Thoracic aorta (tissue), 2 donors: ENCODE results near the gene DIP2A. TPM values are rescaled to one million over a fixed set of nuclear protein-coding genes. Genes with fewer than 3 reads are reported as not detected.

Source experiments
- ATAC-seq: fragments of 150-250 bp; one replicate; pipeline ENCODE4 v1.8.0; 2017; ENCODE audit warnings: low read depth; ENCODE audit not compliant: insufficient number of reproducible peaks, low FRiP score
- DNase-seq: peaks from one replicate; pipeline ENCODE4 v3.0.0-alpha.2; 2020; ENCODE audit warnings: low spot score
- H3K27ac ChIP-seq, 2 donors: fragments of 200-600 bp; sonication (generic); 1 replicate in 1 of 2; 2 replicates in 1 of 2; pipeline ENCODE4 v1.5.1; 2016; ENCODE audit warnings: mild to moderate bottlenecking in 2 of 2, moderate library complexity in 2 of 2
- H3K27me3 ChIP-seq: fragments of 200-600 bp; sonication (generic); replicated peaks from 2 replicates; pipeline ENCODE4 v1.6.0; 2016; ENCODE audit warnings: mild to moderate bottlenecking; ENCODE audit not compliant: insufficient read depth
- H3K36me3 ChIP-seq: fragments of 200-600 bp; sonication (generic); one replicate; pipeline ENCODE4 v1.5.1; 2016
- H3K4me1 ChIP-seq, 2 donors: fragments of 200-600 bp; sonication (generic); 1 replicate in 1 of 2; 2 replicates in 1 of 2; pipeline versions ENCODE4 v1.5.1 to v1.6.0; 2016; ENCODE audit warnings: low read depth in 2 of 2, mild to moderate bottlenecking in 1 of 2; ENCODE audit not compliant: control insufficient read depth in 1 of 2
- H3K4me3 ChIP-seq: fragments of 200-600 bp; sonication (generic); 2 replicates; pipeline ENCODE4 v1.5.1; 2016; ENCODE audit warnings: mild to moderate bottlenecking
- H3K9me3 ChIP-seq: fragments of 200-600 bp; sonication (generic); 2 replicates; pipeline ENCODE4 v1.5.1; 2016
- total RNA-seq, 2 donors: library from RNA; depleted of rRNA; stranded (reverse); fragments of >200 nt; gene quantifications; one replicate each; pipeline versions ENCODE4 v1.1.0 to v1.2.3, GENCODE V29; 2016
- TF ChIP-seq, protein P1 (sequence below): fragments of 200-600 bp; sonication (generic); IDR thresholded peaks from one replicate; pipeline ENCODE4 v1.5.1; 2019; ENCODE audit warnings: antibody characterized with exemption

Gene DIP2A
- total RNA-seq, 2 donors from 2014 or later, result 47.7 to 58.3 TPM

DNA sequence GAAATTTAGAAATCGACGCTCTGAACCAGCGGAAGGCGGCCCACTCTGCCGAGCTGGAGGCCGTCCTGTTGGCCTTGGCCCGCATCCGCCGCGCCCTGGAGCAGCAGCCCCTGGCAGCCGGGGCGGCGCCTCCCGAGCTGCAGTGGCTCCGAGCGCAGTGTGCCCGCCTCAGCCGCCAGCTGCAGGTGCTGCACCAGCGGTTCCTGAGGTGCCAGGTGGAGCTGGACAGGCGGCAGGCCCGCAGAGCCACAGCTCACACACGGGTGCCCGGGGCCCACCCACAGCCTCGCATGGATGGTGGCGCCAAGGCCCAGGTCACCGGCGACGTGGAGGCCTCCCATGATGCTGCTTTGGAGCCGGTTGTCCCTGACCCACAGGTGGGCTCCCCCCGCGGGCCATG, 47.0 kb upstream of the DIP2A start:
- peaks cover 21% of the 10 kb centered on the region for H3K36me3 ChIP-seq
- no peaks in the 10 kb centered on the region for H3K9me3 ChIP-seq
- TF ChIP-seq, protein P1, sequence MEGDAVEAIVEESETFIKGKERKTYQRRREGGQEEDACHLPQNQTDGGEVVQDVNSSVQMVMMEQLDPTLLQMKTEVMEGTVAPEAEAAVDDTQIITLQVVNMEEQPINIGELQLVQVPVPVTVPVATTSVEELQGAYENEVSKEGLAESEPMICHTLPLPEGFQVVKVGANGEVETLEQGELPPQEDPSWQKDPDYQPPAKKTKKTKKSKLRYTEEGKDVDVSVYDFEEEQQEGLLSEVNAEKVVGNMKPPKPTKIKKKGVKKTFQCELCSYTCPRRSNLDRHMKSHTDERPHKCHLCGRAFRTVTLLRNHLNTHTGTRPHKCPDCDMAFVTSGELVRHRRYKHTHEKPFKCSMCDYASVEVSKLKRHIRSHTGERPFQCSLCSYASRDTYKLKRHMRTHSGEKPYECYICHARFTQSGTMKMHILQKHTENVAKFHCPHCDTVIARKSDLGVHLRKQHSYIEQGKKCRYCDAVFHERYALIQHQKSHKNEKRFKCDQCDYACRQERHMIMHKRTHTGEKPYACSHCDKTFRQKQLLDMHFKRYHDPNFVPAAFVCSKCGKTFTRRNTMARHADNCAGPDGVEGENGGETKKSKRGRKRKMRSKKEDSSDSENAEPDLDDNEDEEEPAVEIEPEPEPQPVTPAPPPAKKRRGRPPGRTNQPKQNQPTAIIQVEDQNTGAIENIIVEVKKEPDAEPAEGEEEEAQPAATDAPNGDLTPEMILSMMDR, result no peak
- no peaks in the 10 kb centered on the region for H3K4me1 ChIP-seq
- H3K27me3 ChIP-seq, result no peaks in the 10 kb centered on the region
- ATAC-seq, result no peak
- no peak overlapping the region for H3K4me3 ChIP-seq
- no peak for DNase-seq
- H3K27ac ChIP-seq, result no peak overlapping the region

DNA sequence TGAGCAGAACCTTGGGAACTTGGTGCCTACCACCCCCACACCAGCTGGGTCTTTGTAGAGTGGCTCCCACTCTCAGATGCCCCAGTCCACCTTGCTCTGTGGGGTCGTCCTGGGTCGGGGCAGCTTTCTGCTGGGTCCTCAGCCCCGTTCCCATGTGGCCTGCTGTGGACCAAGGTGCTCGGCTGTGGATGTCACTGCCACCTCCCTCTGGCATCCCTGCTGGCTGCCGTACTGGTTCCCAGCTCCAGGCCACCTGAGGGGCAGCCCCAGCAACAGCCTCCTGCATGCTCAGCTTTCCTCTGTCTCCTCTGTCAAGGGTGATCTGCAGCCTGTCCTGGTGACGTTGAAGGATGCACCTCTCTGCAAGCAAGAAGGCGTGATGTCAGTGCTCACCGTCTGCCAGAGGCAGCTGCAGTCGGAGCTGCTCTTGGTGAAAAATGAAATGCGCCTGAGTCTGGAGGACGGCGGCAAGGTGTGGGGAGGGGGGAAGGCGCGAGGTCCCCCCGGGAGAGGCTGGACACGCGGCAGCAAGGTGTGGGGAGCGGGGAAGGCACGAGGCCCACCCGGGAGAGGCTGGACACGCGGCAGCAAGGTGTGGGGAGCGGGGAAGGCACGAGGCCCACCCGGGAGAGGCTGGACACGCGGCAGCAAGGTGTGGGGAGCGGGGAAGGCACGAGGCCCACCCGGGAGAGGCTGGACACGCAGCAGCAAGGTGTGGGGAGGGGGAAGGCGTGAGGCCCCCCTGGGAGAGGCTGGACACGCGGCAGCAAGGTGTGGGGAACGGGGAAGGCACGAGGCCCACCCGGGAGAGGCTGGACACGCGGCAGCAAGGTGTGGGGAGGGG, 45.9 kb upstream of the DIP2A start:
- H3K9me3 ChIP-seq, result no peaks in the 10 kb centered on the region
- TF ChIP-seq, protein P1, result no peak
- H3K27me3 ChIP-seq, result no peaks in the 10 kb centered on the region
- DNase-seq, result no peak
- H3K36me3 ChIP-seq, result peaks cover 21% of the 10 kb centered on the region
- H3K4me1 ChIP-seq, result no peaks in the 10 kb centered on the region
- H3K27ac ChIP-seq, result no peak overlapping the region
- H3K4me3 ChIP-seq, result no peak overlapping the region
- no peak for ATAC-seq

DNA sequence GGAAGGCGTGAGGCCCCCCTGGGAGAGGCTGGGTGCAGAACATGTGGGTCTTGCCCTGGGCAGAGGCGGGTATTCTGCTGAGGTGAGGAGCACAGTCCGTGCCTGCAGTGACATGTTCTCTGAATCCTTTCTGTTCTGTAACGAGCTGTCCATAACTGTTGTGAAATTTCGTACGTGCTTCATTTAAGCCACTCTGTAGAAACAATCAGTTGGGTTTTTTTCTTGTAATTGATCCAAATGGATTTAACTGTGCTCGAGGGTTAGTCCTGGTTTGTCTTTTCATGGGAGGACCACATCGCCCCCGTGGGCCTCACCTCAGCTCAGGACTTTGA, 45.4 kb upstream of the DIP2A start:
- no peak for ATAC-seq
- DNase-seq, result no peak
- TF ChIP-seq, protein P1, result no peak
- Histone ChIP-seq H3K4me3 (no peak overlapping the region), H3K27ac (no peak overlapping the region), H3K27me3 (no peaks in the 10 kb centered on the region), H3K9me3 (no peaks in the 10 kb centered on the region), H3K4me1 (no peaks in the 10 kb centered on the region), H3K36me3 (peaks cover 21% of the 10 kb centered on the region)

DNA sequence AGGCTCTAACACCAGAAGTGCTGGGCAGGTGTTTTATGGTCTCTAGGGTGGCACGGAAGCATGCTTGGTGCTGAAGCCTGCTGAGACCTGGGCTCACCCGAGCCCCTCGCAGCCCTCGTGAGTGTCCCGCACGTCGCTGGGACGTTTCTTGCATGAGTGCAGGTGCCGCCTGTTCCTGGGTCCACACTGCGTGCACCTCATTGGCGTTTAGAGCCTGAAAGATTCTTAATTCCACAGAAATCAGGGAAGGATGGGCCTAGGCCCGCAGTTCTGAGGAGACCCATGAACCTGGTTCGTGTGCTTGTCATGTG, 43.8 kb upstream of the DIP2A start:
- TF ChIP-seq, protein P1, result no peak
- no peak overlapping the region for H3K27ac ChIP-seq
- H3K4me3 ChIP-seq, result no peak overlapping the region
- H3K9me3 ChIP-seq, result no peaks in the 10 kb centered on the region
- ATAC-seq (no peak), DNase-seq (no peak)
- peaks cover 28% of the 10 kb centered on the region for H3K36me3 ChIP-seq
- H3K27me3 ChIP-seq, result no peaks in the 10 kb centered on the region
- no peaks in the 10 kb centered on the region for H3K4me1 ChIP-seq

DNA sequence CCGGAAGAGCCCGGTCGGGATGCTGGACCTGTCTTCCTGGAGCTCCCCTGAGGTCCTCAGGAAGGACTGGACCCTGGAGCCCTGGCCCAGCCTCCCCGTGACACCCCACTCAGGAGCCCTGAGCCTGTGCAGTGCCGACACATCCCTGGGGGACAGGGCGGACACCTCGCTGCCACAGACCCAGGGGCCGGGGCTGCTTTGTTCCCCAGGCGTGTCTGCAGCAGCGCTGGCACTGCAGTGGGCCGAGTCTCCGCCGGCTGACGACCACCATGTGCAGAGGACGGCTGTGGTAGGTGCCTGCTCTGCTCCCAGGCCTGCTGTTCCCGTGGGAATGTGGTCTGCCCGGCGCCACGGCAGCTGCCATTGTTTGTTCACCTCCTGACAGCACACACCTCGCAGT, 42.1 kb upstream of the DIP2A start:
- no peaks in the 10 kb centered on the region for H3K4me1 ChIP-seq
- H3K27ac ChIP-seq, result no peak overlapping the region
- DNase-seq, result no peak
- no peaks in the 10 kb centered on the region for H3K27me3 ChIP-seq
- no peak for ATAC-seq
- no peak overlapping the region for H3K4me3 ChIP-seq
- TF ChIP-seq, protein P1, result no peak
- H3K9me3 ChIP-seq, result no peaks in the 10 kb centered on the region
- H3K36me3 ChIP-seq, result peaks cover 29% of the 10 kb centered on the region
